Activated effector memory CD4-positive, alpha-beta T cell treated with anti-CD3 and anti-CD28 coated beads, Interleukin-2, amount 50 U/mL, for 16 hours (primary cell): ENCODE data around the gene ABLIM2.

Source experiments
- DNase-seq: peaks from one replicate; pipeline ENCODE4 v3.0.0-alpha.2; 2020

Gene ABLIM2

GRCh38 chr4:7968262-7968896 lies 190.2 kb downstream of the ABLIM2 start:
- DNase-seq = no peak

DNA sequence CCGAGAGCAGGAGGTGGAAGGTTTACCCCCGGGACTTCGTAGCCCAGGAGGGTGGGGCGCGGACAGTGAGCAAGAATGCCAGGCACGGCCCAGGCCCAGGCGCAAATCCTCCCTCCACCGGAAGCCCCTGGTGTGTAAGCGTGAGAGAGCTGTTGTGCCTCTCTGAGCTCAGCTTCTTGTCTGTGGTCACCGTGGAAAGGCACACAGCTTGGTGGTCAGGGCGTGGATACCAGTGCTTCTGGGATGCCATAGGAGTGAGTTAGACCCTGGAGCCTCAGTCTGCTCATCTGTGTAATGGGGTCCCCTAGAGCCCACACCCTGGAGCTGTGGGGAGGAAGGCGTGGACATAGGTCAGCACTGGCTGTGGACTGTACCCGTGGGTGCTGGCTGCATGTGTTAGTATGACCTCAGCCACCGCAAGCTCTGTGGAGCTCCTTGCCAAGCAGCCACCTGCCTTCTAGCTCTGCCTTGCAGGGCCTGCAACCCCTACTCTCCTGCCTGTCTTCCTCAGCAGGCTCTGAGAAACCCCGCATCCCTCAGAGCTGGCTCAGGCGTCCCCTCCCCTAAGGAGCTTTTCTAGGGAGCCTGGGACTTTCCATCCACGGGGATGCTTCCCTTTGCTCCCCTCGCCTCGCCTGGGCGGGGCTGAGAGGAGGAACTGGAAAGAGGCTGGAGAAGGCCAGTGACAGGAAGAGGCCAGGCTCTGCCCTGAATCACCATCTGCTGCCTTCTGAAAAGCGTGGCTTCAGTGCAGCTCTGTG lies 190.9 kb downstream of the ABLIM2 start:
- DNase-seq = no peak

DNA sequence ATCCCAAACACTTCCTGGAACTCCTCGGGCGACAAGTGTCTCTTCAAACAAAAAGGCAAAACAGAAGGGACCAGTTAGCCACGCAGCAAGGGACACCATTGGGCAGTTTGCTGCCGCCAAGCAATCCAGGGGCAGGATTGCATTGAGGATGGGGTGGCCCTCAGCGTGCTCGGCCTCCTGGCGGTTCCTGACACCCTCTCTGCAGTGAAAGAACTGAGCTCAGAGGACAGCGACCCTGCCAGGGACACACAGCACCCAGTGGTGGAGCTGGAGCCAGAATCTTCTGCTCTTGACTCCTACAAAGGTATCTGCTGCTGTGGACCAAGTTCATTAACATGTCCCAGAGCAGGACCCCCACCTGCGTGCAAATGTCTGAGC lies 191.6 kb downstream of the ABLIM2 start:
- DNase-seq = no peak

DNA sequence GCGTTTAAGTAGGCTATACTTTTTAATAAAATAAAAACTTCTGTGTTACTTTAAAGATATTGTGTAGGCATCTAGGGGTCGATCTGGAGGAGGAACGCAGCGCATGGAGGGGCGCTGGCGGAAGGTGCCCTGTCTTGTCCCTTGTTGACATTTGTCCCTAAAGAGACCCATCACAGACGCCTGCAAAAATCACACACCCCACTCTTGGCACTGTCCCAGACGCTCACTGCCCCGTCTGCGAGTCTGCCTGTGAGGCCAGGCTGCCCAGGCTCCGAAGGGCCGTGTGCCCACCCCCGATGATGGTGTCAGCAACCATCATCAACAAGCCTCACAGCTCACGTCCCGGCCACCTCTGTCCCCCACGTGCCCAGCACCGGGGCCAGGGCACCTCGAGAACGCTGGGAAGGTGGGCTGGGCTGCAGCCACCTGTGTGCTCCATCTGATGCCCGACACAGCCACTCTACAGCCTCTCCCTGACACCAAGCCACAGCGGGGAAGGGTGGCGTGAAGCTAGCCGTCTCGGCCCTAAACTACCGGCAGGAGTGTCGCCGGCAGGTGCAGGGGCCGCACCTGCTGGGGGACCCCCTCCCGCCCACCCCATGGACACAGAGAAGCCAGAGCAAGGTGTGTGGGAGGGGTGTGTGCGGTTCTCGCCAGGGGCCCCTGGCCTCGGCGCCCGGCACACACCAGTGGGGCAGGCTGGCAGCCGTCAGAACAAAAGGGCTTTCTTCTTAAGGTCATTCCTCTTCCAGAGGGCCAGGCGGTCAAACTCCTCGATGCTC lies 192.1 kb downstream of the ABLIM2 start:
- no peak for DNase-seq

- DNase-seq = peak; percentile 84
Measured at GRCh38 chr4:7964890-7965662, 193.5 kb downstream of the ABLIM2 start.

GRCh38 chr4:7964459-7964858 lies 194.2 kb downstream of the ABLIM2 start:
- DNase-seq = peak; percentile 76

GRCh38 chr4:7963691-7964090 lies 194.9 kb downstream of the ABLIM2 start:
- no peak for DNase-seq

- DNase-seq = no peak
Measured at GRCh38 chr4:7962609-7963508, 195.8 kb downstream of the ABLIM2 start.

- peak; percentile 84 for DNase-seq
Measured at GRCh38 chr4:7960790-7961655, 197.6 kb downstream of the ABLIM2 start.

DNA sequence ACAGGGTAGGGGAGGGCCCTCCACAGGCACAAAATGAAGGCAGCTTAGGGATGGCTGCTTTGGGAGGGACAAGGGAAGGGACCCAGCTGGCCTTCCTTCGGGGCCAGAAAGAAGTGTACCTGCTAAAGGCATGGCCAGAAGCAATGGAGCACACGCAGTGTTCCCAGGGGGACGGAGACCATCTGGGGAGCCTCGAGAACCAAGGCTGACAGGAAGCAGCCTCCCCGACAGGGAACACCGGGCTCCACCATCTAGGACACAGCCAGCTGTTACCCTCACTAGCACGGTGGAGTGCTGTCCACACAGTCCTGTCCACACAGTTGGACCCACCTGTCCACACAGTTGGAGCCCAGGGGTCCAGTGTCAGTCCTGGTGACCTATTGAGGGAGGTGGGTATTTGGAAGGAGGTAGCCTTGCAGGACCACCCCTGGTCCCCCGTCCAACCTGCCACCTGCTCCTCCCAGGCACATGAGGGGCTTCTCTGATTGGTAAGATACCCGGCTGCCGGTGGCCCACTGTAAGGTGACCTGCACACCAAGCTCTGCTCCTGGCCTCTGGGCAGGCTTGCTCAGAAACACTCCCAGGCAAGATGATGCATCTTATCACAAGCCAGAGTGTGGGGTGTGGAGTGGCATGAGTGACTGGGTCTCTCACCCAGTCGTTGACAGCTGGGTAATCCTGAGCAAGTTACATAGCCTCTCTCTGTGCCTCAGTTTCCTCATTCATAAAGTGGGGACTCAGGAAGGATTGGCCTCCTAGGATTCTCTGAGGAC lies 198.4 kb downstream of the ABLIM2 start:
- no peak for DNase-seq

GRCh38 chr4:7959078-7959477 lies 199.5 kb downstream of the ABLIM2 start:
- no peak for DNase-seq

GRCh38 chr4:7956934-7957656 lies 201.5 kb downstream of the ABLIM2 start:
- no peak for DNase-seq

DNA sequence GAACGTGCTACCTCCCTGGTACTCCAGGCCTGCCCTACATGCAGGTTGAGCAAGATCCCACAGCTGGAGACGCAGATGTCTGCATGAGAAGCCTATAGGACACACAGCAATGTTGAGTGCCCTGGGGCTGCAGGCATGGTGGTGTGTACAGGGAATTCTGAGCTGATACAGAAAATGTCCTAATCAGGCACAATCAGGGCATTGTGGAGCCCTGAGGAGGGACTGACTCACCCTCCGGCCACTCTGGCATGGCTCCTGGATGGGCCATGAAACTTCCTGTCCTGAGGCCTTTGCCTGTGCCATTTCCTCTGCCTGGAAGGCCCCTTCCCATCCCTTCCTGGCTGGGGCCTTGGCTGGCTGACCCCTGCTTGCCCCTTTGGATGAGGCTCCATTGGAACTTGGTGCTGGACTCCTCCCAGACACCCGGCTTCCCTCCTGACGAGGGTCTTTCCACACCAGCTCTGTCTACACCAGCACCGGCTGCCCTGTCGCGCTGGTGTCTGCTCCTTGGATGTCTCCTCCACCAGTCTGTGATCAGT lies 202.3 kb downstream of the ABLIM2 start:
- no peak for DNase-seq

GRCh38 chr4:7955393-7955792 lies 203.2 kb downstream of the ABLIM2 start:
- DNase-seq = no peak

DNA sequence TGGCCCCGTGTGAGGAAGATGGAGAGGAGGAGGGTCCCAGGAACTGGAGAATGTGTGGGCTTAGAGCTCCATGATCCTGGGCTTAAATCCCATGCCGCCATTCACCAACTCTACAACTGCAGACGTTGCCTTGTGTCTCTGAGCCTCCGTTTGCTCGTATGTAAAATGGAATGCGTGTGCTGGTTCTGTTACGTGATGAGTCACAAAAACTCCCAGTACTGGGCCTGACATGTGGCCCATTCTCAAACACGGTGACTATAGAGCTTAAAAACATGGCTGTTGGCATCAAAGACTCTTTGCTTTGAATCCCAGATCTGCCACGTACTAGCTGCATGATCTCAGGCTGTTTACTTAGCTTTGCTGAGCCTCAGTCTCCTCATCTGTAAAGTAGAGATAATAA lies 206.0 kb downstream of the ABLIM2 start:
- DNase-seq = no peak

- DNase-seq = no peak
Measured at GRCh38 chr4:7950301-7951092, 208.1 kb downstream of the ABLIM2 start.

- no peak for DNase-seq
Measured at GRCh38 chr4:7949759-7950158, 208.9 kb downstream of the ABLIM2 start.

- no peak for DNase-seq
Measured at GRCh38 chr4:7947927-7948326, 210.7 kb downstream of the ABLIM2 start.
